Measurements from ENCODE around the gene LEPR.
"Not testable (repeated sequence)": the region's sequence is repeated elsewhere in the genome, so short reads cannot be mapped to it uniquely, and the experiment has no call there.

The LEPR gene, protein sequence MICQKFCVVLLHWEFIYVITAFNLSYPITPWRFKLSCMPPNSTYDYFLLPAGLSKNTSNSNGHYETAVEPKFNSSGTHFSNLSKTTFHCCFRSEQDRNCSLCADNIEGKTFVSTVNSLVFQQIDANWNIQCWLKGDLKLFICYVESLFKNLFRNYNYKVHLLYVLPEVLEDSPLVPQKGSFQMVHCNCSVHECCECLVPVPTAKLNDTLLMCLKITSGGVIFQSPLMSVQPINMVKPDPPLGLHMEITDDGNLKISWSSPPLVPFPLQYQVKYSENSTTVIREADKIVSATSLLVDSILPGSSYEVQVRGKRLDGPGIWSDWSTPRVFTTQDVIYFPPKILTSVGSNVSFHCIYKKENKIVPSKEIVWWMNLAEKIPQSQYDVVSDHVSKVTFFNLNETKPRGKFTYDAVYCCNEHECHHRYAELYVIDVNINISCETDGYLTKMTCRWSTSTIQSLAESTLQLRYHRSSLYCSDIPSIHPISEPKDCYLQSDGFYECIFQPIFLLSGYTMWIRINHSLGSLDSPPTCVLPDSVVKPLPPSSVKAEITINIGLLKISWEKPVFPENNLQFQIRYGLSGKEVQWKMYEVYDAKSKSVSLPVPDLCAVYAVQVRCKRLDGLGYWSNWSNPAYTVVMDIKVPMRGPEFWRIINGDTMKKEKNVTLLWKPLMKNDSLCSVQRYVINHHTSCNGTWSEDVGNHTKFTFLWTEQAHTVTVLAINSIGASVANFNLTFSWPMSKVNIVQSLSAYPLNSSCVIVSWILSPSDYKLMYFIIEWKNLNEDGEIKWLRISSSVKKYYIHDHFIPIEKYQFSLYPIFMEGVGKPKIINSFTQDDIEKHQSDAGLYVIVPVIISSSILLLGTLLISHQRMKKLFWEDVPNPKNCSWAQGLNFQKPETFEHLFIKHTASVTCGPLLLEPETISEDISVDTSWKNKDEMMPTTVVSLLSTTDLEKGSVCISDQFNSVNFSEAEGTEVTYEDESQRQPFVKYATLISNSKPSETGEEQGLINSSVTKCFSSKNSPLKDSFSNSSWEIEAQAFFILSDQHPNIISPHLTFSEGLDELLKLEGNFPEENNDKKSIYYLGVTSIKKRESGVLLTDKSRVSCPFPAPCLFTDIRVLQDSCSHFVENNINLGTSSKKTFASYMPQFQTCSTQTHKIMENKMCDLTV

DNA sequence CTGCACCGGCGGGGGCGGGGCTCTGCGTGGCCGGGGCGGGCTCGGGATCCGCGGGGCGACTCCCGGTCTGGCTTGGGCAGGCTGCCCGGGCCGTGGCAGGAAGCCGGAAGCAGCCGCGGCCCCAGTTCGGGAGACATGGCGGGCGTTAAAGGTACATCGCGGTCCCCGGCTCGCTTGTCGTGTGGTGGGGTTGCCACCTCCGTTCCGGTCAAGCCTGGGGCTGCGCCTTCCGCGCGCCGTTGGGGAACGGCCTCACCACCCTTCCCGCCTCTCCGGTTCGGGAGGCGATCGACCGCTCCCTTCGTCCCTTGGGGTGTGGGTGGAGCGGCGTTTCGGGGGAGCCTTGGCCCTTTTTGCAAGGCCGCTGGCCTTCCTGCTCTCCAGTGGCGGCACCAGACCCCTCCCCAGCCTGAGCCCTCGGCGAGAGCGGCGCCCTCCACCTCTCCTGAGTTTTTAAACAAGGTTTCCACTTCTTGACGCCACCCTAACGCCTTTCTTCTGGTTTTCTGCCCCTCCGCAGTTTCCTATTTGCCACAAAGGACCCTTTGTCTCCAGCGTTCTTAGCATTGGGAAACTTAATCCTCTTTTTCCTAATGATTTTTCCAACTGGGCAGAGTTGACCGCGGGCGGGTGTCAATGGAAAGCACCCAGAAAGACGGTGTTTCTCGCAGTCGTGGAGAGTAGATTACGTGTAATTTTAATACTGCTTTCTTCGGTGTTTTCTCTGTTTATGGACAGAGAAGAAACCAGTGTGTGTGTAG lies at the start of gene LEPR, which contains the start of gene LEPROT:
TSS of gene LEPR (plus strand) at position 79 of the 761 bp plus-strand sequence. CDS start 144,898 bp downstream, outside the sequence.
TSS of gene LEPROT (plus strand) at position 79 of the 761 bp plus-strand sequence. CDS start at position 136, 57 bp downstream.
- in situ Hi-C loops (cut with HindIII; ENCODE audit: low sequenced_read_pairs) = no loop called here
- peak; percentile 31 for DNase-seq (ENCODE audit: low read depth)
- TF ChIP-seq, protein P1, sequence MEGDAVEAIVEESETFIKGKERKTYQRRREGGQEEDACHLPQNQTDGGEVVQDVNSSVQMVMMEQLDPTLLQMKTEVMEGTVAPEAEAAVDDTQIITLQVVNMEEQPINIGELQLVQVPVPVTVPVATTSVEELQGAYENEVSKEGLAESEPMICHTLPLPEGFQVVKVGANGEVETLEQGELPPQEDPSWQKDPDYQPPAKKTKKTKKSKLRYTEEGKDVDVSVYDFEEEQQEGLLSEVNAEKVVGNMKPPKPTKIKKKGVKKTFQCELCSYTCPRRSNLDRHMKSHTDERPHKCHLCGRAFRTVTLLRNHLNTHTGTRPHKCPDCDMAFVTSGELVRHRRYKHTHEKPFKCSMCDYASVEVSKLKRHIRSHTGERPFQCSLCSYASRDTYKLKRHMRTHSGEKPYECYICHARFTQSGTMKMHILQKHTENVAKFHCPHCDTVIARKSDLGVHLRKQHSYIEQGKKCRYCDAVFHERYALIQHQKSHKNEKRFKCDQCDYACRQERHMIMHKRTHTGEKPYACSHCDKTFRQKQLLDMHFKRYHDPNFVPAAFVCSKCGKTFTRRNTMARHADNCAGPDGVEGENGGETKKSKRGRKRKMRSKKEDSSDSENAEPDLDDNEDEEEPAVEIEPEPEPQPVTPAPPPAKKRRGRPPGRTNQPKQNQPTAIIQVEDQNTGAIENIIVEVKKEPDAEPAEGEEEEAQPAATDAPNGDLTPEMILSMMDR (IDR thresholded peaks at IDR 0.05; ENCODE audit: low read depth, low read length, missing control alignments) = no peak
- H3K4me3 ChIP-seq (ENCODE audit: low read depth, low read length) = peak within 1 kb of the TSS; percentile 84

DNA sequence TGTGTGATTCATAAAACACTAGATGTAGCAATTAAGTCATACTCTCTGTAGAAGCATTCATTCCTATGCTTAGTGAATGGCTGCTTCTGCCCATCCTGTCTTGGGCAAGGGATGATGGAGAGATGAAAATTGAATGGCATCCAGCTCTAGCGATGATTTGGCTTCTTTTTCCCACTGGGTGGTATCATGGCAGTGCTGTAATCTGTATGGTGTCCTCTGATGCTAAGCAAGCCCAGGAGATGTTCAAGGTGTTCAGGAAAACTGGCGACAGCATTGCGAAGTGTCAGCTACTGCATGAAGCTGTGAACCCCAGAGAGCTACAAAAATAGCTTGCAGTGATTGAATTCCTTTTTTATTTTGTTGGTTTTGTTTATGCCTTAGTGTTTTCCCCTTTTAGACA lies 48.9 kb upstream of the LEPR start:
- in situ Hi-C loops (cut with HindIII; ENCODE audit: low sequenced_read_pairs) = no loop called here
- no peak for DNase-seq (ENCODE audit: low read depth)
- no peak overlapping the region for H3K4me3 ChIP-seq (ENCODE audit: low read depth, low read length)
- TF ChIP-seq, protein P1 (IDR thresholded peaks at IDR 0.05; ENCODE audit: low read depth, low read length, missing control alignments) = no peak

DNA sequence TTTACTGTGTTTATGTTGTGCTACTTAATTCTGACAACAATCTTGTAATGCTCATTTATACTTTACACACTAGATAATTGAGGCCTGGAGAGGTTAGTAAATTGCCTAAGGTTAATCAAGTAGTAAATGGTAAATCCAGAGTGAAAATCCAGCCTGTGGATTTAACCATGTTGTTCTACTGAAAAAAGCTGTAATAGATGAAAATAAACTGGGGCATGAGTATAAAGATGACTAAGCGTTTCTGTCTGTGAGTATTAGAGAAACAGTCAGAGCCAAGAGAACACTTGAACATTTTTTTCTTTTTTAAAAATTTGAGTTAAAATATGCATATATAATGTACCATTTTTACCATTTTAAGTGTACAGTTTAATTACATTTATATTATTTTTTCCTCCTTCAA lies 47.9 kb upstream of the LEPR start:
- no peak overlapping the region for H3K4me3 ChIP-seq (ENCODE audit: low read depth, low read length)
- in situ Hi-C loops (cut with HindIII; ENCODE audit: low sequenced_read_pairs) = no loop called here
- no peak for DNase-seq (ENCODE audit: low read depth)
- TF ChIP-seq, protein P1 (IDR thresholded peaks at IDR 0.05; ENCODE audit: low read depth, low read length, missing control alignments) = no peak

DNA sequence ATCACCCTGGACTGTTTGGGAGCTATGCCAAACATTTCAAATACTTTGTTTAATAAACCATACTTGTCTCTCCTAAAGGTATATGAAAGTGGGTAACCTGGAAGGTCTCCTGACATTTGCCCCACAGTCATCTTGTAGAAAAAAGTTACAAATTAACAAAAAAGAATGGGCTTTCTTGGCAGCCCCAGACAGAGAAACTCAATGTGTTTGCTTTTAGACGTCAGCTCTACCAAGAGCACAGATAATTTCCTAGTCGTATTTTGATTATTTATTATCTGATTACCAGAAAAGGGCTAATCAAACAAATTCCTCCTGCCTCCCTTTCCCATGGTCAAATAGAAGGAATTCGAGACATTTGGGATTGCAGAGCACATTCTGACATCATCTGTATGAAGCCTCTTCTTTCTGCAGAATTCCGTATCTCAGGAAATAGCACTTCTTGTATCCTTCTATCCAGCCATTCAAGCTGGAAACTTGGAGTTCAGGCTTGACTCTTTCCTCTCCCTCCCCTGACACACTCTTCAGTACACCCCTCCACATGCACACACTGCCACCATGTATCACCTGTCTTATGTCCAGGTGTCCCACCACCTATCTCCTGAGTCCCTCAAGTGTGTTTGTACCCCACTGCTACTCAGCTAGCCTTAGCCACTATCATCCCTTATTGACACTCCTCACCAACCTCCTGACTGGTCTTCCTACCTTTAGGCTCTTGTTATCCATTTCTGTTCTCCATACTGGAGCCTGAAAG lies 42.8 kb upstream of the LEPR start:
- in situ Hi-C loops (cut with HindIII; ENCODE audit: low sequenced_read_pairs) = no loop called here
- TF ChIP-seq, protein P1 (IDR thresholded peaks at IDR 0.05; ENCODE audit: low read depth, low read length, missing control alignments) = no peak
- no peak overlapping the region for H3K4me3 ChIP-seq (ENCODE audit: low read depth, low read length)
- no peak for DNase-seq (ENCODE audit: low read depth)

DNA sequence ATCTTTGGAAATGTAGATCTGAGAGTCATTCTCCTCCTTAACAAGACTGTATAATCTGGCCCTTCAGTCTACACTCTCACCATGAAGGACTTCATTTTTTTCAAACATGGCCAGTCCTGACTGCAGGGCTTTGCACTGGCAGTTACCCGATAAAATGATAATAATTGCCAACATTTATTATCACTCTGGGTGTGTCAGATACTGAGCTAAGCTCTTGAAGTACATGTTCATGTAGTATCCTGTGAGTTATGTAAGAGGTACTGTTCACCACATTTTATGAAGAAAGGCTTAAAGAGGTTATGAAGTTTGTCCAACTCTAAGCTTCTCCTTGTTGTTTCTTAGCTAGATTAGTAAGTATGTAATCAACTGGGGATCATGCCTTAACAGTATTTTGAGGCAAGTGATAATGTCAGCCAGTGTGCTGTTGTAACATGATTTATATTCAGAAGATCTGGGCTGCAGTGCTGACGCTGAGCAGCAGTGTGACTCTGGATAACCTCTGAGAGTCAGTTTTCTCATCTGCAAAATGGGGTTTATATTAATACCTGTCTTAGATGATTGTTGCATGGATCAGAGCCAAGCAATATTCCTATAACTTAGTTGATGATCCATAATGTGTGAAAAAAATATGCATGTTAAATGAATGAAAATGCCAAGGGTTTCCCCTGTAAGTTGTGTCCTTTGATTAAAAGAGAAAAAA lies 42.1 kb upstream of the LEPR start:
- DNase-seq (ENCODE audit: low read depth) = no peak

DNA sequence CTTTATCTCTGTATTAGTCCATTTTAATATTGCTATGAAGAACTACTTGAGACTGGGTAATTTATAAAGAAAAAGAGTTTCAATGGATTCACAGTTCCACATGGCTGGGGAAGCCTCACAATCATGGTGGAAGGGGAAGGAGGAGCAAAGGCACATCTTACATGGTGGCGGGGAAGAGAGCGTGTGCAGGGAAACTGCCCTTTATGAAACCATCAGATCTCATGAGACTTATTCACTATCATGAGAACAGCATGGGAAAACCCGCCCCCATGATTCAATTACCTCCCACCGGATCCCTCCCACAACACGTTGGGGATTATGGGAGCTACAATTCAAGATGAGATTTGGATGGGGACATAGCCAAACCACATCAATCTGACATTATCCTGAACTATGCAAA lies 36.0 kb upstream of the LEPR start:
- DNase-seq (ENCODE audit: low read depth); H3K4me3 ChIP-seq (ENCODE audit: low read depth, low read length); in situ Hi-C loops (cut with HindIII; ENCODE audit: low sequenced_read_pairs): not testable (repeated sequence)

More for the DNA sequence above, 42.1 kb upstream of the LEPR start:
- in situ Hi-C loops (cut with HindIII; ENCODE audit: low sequenced_read_pairs) = no loop called here
- no peak overlapping the region for H3K4me3 ChIP-seq (ENCODE audit: low read depth, low read length)
- TF ChIP-seq, protein P1 (IDR thresholded peaks at IDR 0.05; ENCODE audit: low read depth, low read length, missing control alignments) = no peak
